WTC11 (cell line): ENCODE measurements around the gene FBXL12. TPM values are rescaled to one million over a fixed set of nuclear protein-coding genes. Genes with fewer than 3 reads are reported as not detected.

Source experiments
- ATAC-seq: fragments of 200-7000 bp; cut with Tn5 transposase; 2 replicates; pipeline ENCODE4 v1.10.0; 2021; ENCODE audit warnings: mild to moderate bottlenecking, moderate library complexity
- CTCF ChIA-PET: fragments of 300-600 bp; sonication (Branson Sonifier 250); formaldehyde crosslinking; loops from one replicate; lab custom pipeline; 2021; ENCODE audit warnings: antibody characterized with exemption; lab: Charles Lee
- POLR2A ChIA-PET: fragments of 350-600 bp; sonication (Branson Sonifier 250); formaldehyde crosslinking; loops from one replicate; lab custom pipeline; 2021; ENCODE audit warnings: antibody characterized with exemption; lab: Charles Lee
- DNase-seq: peaks from one replicate; pipeline ENCODE4 v3.0.0; 2021; ENCODE audit warnings: low spot score
- H3K27ac Mint-ChIP-seq: 2 replicates; pipeline ENCODE4 v1.8.0; 2021; ENCODE audit warnings: mixed read lengths
- H3K27me3 Mint-ChIP-seq: 2 replicates; pipeline ENCODE4 v1.8.0; 2021; ENCODE audit warnings: low read depth, mild to moderate bottlenecking, moderate library complexity, mixed read lengths
- H3K36me3 Mint-ChIP-seq: 2 replicates; pipeline ENCODE4 v1.8.0; 2021; ENCODE audit warnings: mixed read lengths
- H3K4me1 Mint-ChIP-seq: 2 replicates; pipeline ENCODE4 v1.8.0; 2022; ENCODE audit warnings: mixed read lengths
- H3K4me3 Mint-ChIP-seq: 2 replicates; pipeline ENCODE4 v1.8.0; 2021; ENCODE audit warnings: mild to moderate bottlenecking, moderate library complexity, mixed read lengths
- H3K9me3 Mint-ChIP-seq: 2 replicates; pipeline ENCODE4 v1.8.0; 2021; ENCODE audit warnings: mixed read lengths
- GABPB1 ChIP-seq: sonication (generic); formaldehyde crosslinking; IDR thresholded peaks from 2 replicates; pipeline ENCODE4 v1.8.1; 2023; ENCODE audit warnings: mild to moderate bottlenecking, missing genetic modification reagents
- MYBL2 ChIP-seq: sonication (generic); formaldehyde crosslinking; IDR thresholded peaks from 2 replicates; pipeline ENCODE4 v1.8.1; 2023; ENCODE audit warnings: mild to moderate bottlenecking, moderate library complexity, missing genetic modification reagents
- NFE2L1 ChIP-seq: sonication (generic); formaldehyde crosslinking; IDR thresholded peaks from 2 replicates; pipeline ENCODE4 v1.8.1; 2023; ENCODE audit warnings: missing genetic modification reagents
- SP1 ChIP-seq: sonication (generic); formaldehyde crosslinking; conservative IDR thresholded peaks from 2 replicates; pipeline ENCODE4 v1.8.1; 2022; ENCODE audit warnings: missing genetic modification reagents
- TCF7 ChIP-seq: sonication (generic); formaldehyde crosslinking; IDR thresholded peaks from 2 replicates; pipeline ENCODE4 v1.8.0; 2022; ENCODE audit warnings: mild to moderate bottlenecking, low read depth, missing genetic modification reagents, moderate library complexity
- TP53 ChIP-seq: sonication (generic); formaldehyde crosslinking; IDR thresholded peaks from 2 replicates; pipeline ENCODE4 v1.8.1; 2023; ENCODE audit warnings: mild to moderate bottlenecking, missing genetic modification reagents
- ZBTB21 ChIP-seq: sonication (generic); formaldehyde crosslinking; IDR thresholded peaks from 2 replicates; pipeline ENCODE4 v1.8.1; 2023; ENCODE audit warnings: mild to moderate bottlenecking, missing genetic modification reagents, borderline replicate concordance
- ZNF317 ChIP-seq: sonication (generic); formaldehyde crosslinking; IDR thresholded peaks from 2 replicates; pipeline ENCODE4 v1.8.1; 2023; ENCODE audit warnings: low read depth, mild to moderate bottlenecking, moderate library complexity, missing genetic modification reagents, borderline replicate concordance
- ZNF671 ChIP-seq: fragments of 250-450 bp; sonication (Bioruptor Pico); IDR thresholded peaks from 2 replicates; pipeline ENCODE4 v1.8.0; 2021; ENCODE audit warnings: mild to moderate bottlenecking
- total RNA-seq: library from RNA; stranded (reverse); gene quantifications from 3 replicates; pipeline ENCODE4 v1.2.3, GENCODE V29; 2021
- TF ChIP-seq, protein P1 (sequence below): sonication (generic); formaldehyde crosslinking; IDR thresholded peaks from 2 replicates; pipeline ENCODE4 v1.8.1; 2022; ENCODE audit warnings: mild to moderate bottlenecking, moderate library complexity, missing genetic modification reagents
- TF ChIP-seq, protein P2 (sequence below): fragments of 250-450 bp; sonication (Bioruptor Pico); IDR thresholded peaks from 2 replicates; pipeline ENCODE4 v2.1.2; 2022; ENCODE audit warnings: mild to moderate bottlenecking, moderate library complexity
- TF ChIP-seq, protein P3 (sequence below): fragments of 250-450 bp; sonication (Bioruptor Pico); IDR thresholded peaks from 2 replicates; pipeline ENCODE4 v1.9.0; 2021; ENCODE audit warnings: mild to moderate bottlenecking
- TF ChIP-seq, protein P4 (sequence below): sonication (generic); formaldehyde crosslinking; IDR thresholded peaks from 2 replicates; pipeline ENCODE4 v1.8.0; 2022; ENCODE audit warnings: mild to moderate bottlenecking, missing genetic modification reagents
- TF ChIP-seq, protein P5 (sequence below): sonication (generic); formaldehyde crosslinking; IDR thresholded peaks from 2 replicates; pipeline ENCODE4 v1.8.1; 2023; ENCODE audit warnings: mild to moderate bottlenecking, missing genetic modification reagents, moderate library complexity
- TF ChIP-seq, protein P6 (sequence below): sonication (generic); formaldehyde crosslinking; IDR thresholded peaks from 2 replicates; pipeline ENCODE4 v1.8.1; 2022; ENCODE audit warnings: low read depth, missing genetic modification reagents, borderline replicate concordance

Gene FBXL12
- total RNA-seq, 1 experiment from 2014 or later, result 37.6 TPM

DNA sequence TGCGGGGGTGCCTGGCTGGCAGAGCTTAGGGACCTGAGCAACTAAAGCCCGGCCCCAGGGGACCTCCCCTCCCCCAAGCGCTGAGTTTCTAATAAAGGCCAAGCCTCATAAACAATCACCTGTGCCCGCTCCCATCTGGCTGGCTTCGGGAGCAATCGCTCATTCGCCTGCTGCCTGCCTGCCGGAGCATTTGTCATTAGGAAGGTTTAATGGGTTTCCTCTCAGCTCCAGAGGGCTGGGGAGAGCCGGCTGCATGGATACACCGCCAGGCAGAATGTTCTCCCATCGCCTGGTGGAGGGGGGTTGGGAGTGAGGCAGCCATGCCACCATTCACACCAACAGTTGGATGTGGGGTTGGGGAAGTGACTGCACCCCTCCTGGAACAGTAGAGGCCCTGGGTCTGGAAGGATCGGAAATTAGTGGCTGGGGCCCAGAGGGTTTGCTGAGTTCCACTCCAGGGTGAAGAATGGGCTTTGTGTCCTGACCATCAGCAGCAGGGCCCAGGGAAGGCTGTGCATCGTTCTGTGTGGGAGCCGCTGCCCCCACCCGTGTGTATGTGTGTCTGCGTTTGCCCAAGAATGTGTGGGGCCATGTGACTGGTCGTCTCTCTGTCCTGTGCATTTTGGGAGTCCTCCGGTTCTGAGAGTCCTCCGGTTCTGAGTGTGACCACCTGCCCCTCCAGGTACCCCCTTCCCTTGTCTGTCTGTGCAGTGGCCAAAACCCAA lies 31.5 kb upstream of the FBXL12 start (continued):
- no peak for TF ChIP-seq ZNF317 (CRISPR knock-in tag)

DNA sequence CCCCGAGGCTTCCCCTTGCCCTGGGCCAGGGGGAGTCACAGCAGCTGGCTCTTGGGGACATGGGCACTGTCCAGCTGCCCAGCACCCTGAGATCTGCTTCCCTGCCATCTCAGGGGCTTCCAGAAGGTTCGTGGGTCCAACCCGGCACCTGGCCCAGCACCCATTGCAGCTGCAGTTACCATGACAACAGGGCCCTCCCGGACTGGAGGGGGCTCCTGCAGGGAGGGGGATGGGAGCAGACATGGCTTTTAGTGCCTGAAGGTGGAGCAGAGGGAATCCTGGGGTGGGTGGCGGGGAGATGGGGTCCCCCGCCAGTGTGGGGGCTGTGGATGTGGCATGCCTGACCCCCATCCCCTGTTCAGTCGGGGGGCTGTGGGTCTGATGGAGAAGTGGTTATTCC lies 30.9 kb upstream of the FBXL12 start:
- POLR2A ChIA-PET, result no interaction called here
- CTCF ChIA-PET, result interaction anchor here (0.9 kb wide), 1 partner anchor 11 kb away, joined by 3 read pairs; no protein-coding TSS in a partner anchor
- no peak for DNase-seq
- H3K4me1 Mint-ChIP-seq, result peaks cover 7% of the 10 kb centered on the region; the same call in 1 of the 2 replicates
- H3K27me3 Mint-ChIP-seq, result no peaks in the 10 kb centered on the region
- TF ChIP-seq, protein P1, sequence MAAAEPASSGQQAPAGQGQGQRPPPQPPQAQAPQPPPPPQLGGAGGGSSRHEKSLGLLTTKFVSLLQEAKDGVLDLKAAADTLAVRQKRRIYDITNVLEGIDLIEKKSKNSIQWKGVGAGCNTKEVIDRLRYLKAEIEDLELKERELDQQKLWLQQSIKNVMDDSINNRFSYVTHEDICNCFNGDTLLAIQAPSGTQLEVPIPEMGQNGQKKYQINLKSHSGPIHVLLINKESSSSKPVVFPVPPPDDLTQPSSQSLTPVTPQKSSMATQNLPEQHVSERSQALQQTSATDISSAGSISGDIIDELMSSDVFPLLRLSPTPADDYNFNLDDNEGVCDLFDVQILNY (CRISPR knock-in tag), result no peak
- TF ChIP-seq, protein P2, sequence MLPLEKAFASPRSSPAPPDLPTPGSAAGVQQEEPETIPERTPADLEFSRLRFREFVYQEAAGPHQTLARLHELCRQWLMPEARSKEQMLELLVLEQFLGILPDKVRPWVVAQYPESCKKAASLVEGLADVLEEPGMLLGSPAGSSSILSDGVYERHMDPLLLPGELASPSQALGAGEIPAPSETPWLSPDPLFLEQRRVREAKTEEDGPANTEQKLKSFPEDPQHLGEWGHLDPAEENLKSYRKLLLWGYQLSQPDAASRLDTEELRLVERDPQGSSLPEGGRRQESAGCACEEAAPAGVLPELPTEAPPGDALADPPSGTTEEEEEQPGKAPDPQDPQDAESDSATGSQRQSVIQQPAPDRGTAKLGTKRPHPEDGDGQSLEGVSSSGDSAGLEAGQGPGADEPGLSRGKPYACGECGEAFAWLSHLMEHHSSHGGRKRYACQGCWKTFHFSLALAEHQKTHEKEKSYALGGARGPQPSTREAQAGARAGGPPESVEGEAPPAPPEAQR (CRISPR knock-in tag), result no peak
- no peak for TF ChIP-seq ZBTB21 (CRISPR knock-in tag)
- no peak for TF ChIP-seq GABPB1 (CRISPR knock-in tag)
- no peak for TF ChIP-seq MYBL2 (CRISPR knock-in tag)
- TF ChIP-seq, protein P3, sequence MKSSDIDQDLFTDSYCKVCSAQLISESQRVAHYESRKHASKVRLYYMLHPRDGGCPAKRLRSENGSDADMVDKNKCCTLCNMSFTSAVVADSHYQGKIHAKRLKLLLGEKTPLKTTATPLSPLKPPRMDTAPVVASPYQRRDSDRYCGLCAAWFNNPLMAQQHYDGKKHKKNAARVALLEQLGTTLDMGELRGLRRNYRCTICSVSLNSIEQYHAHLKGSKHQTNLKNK (CRISPR knock-in tag), result no peak
- no peak for TF ChIP-seq SP1 (CRISPR knock-in tag)
- TF ChIP-seq ZNF671 (CRISPR knock-in tag), result no peak
- TF ChIP-seq NFE2L1 (CRISPR knock-in tag), result no peak
- H3K9me3 Mint-ChIP-seq, result no peaks in the 10 kb centered on the region
- no peak overlapping the region for H3K27ac Mint-ChIP-seq
- peaks cover 11% of the 10 kb centered on the region for H3K36me3 Mint-ChIP-seq
- no peak for ATAC-seq
- no peak overlapping the region for H3K4me3 Mint-ChIP-seq

DNA sequence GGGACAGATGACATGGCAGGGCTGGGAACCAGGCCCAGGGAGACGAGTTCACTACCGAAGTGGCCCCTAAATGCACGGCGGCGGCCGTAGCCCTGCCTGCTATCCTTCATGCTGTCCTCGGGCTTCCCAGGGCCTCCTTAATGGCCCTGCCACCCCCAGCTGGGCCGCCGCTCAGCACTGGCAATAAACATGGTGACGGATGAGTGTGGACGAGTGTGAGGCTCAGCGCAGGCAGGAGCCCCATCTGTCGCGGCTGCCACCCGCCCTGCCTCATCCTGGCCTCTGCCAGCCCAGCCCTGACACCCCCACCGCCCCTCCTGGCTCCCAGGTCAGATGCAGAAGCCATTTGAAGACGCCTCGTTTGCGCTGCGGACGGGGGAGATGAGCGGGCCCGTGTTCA lies 29.9 kb upstream of the FBXL12 start:
- DNase-seq (no peak), ATAC-seq (no peak)
- CTCF ChIA-PET, result interaction anchor here (1.6 kb wide), 1 partner anchor 14 kb away, joined by 7 read pairs; the partner anchor contains the start of gene PIN1
- Mint-ChIP-seq H3K9me3 (no peaks in the 10 kb centered on the region), H3K27ac (no peak overlapping the region), H3K4me1 (peaks cover 7% of the 10 kb centered on the region; the same call in 1 of the 2 replicates), H3K27me3 (no peaks in the 10 kb centered on the region), H3K36me3 (peaks cover 9% of the 10 kb centered on the region), H3K4me3 (no peak overlapping the region)
- POLR2A ChIA-PET, result no interaction called here
- TF ChIP-seq, protein P4, sequence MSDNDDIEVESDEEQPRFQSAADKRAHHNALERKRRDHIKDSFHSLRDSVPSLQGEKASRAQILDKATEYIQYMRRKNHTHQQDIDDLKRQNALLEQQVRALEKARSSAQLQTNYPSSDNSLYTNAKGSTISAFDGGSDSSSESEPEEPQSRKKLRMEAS (CRISPR knock-in tag), result no peak
- TF ChIP-seq, protein P5, sequence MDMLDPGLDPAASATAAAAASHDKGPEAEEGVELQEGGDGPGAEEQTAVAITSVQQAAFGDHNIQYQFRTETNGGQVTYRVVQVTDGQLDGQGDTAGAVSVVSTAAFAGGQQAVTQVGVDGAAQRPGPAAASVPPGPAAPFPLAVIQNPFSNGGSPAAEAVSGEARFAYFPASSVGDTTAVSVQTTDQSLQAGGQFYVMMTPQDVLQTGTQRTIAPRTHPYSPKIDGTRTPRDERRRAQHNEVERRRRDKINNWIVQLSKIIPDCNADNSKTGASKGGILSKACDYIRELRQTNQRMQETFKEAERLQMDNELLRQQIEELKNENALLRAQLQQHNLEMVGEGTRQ (CRISPR knock-in tag), result no peak
- TF ChIP-seq TP53, result no peak
- TF ChIP-seq TCF7 (CRISPR knock-in tag), result no peak
- TF ChIP-seq, protein P6, sequence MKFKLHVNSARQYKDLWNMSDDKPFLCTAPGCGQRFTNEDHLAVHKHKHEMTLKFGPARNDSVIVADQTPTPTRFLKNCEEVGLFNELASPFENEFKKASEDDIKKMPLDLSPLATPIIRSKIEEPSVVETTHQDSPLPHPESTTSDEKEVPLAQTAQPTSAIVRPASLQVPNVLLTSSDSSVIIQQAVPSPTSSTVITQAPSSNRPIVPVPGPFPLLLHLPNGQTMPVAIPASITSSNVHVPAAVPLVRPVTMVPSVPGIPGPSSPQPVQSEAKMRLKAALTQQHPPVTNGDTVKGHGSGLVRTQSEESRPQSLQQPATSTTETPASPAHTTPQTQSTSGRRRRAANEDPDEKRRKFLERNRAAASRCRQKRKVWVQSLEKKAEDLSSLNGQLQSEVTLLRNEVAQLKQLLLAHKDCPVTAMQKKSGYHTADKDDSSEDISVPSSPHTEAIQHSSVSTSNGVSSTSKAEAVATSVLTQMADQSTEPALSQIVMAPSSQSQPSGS (CRISPR knock-in tag), result no peak
